Right renal pelvis (tissue), 4 donors: Measurements from ENCODE around the gene DAB2. TPM values are rescaled to one million over a fixed set of nuclear protein-coding genes. Genes with fewer than 3 reads are reported as not detected.

Experiments
- DNase-seq, 4 donors: peaks; one replicate each; pipeline ENCODE4 v3.0.0-alpha.2; 2013; ENCODE audit warnings: low read depth in 4 of 4, low spot score in 3 of 4, missing footprints in 1 of 4
- polyA plus RNA-seq, 4 donors: library from polyadenylated mRNA; unstranded; fragments of 120-200 nt; gene quantifications; one replicate each; pipeline ENCODE4 v1.2.1, GENCODE V29; 2013; ENCODE audit not compliant: insufficient read length in 4 of 4

Gene DAB2
- polyA plus RNA-seq = 100 to 1,000 TPM; 191 to 239 (median 202) TPM

- DNase-seq = peak; percentile 67 to 77 (median 68)
Measured at GRCh38 chr5:39424736-39425637, at the start of gene DAB2. TSS of gene DAB2 (minus strand) at chr5:39424980. CDS start at chr5:39394320, 30,660 bp downstream.

DNA sequence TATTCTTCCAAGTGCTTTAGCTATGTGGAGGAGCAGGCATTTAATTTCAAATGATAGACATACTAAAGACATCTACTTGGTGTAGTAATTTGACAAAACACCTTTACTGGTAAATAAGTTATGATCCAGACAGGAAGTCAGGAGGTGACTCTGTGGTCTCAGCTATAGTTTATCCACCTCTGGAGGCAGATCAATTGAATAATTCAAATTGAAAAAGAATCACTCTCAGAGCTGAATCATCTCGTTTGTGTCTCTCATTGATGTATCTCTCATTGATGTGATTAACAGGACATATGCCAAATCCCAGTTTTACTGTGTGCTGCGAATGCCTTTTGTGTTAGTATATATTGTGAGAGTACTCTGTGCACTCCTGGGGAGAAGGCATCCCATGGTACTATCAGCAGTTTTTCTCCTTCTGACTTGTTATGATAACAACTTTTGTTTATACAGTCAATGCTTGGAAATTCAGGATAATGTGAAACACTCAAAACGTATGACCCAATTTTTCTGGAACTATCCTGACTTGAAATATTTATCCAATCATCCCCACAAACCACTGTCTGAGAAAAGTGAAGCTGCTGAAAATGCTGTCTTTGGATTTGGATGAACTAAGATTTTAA lies 48.5 kb upstream of the DAB2 start:
- DNase-seq = no peak

DNA sequence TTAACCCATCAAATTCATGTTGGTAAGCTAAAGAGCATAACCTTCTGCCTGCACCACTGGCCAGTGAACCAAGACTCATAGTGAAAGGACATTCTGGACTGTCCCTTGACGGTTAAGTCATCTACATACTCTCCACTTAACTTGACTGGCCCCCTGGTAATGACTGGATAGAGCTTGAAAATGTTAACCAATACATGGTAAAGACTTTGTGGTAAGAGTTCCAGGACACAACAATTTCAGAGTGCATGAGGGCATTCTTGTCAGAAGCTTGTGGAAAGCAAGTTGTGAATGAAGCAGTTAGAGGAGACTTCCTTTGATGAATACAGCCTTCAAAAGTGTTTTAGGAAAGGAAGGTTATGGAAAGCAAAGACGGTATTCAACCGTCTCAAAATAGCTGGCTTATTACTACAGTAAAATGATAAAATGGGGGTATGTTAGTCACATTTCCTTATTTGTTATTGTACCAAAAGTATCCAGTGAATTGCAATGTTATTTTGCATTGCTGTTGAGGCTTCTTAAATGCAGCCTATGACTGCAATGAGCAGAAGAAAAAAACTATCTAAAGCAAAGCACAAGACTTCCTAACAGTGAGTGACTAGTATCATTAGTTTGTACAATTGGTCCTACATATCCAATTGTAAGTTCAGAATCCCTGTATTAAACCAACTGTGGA lies 47.2 kb upstream of the DAB2 start:
- DNase-seq = no peak

GRCh38 chr5:39470811-39471210 lies 46.0 kb upstream of the DAB2 start:
- DNase-seq = no peak

GRCh38 chr5:39469777-39470415 lies 45.1 kb upstream of the DAB2 start:
- DNase-seq = no peak

DNA sequence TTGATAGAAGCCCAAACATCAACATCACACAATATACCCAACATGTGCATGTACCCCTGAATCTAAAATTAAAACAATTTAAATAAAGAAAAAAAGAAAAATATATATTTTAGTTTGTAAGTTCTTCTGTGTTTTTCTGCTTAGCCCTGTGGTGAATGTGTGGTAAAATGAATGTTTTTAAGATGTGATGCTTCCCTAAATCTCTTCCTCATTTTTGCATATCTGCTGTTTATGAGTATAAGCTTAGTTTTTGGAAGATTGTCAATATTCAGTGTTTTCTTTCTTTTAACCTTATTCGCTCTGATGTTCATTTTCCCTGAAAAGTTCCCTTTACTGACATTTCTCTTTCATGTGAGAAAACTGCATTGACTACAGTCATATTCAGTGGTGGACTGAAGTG lies 44.4 kb upstream of the DAB2 start:
- no peak for DNase-seq

GRCh38 chr5:39466846-39467245 lies 42.1 kb upstream of the DAB2 start:
- no peak for DNase-seq

- DNase-seq = no peak
Measured at GRCh38 chr5:39465843-39466242, 41.1 kb upstream of the DAB2 start.

DNA sequence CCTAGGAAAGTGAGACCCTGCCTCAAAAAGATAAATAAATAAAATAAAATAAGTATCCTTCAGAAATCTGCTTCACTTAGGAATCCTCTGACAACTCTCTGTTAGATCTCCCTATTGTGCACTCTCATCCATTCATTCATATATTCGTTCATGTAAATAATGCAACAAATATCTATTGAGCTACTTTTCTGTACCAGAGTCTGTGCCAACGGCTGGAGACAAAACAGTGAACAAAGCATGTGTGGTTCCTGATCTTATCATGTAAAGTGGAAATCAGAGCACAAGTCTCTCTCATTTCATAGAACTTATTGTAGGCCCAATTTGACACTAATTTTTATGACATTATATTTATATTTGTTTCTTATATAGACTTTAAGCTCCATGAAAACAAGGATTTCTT lies 40.3 kb upstream of the DAB2 start:
- DNase-seq = no peak

- no peak for DNase-seq
Measured at GRCh38 chr5:39464088-39464487, 39.3 kb upstream of the DAB2 start.

DNA sequence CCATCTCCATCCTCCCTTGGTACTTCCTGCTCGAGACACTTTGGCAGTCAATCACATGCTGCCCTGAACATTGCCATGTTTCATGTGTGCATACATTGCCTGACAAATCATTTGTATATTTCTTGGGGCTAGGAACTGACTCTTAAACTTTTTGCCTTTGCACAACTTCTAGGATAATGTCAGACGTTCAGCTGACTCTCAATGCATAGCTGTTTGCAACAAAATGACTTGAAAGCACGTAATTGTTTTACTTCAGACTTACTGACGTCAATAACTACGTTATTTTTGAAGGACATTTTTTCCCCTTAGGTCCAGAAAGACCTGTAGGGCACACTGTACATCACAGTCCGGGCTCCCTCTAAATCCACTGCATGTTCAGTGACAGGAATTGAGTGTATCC lies 37.4 kb upstream of the DAB2 start:
- no peak for DNase-seq

DNA sequence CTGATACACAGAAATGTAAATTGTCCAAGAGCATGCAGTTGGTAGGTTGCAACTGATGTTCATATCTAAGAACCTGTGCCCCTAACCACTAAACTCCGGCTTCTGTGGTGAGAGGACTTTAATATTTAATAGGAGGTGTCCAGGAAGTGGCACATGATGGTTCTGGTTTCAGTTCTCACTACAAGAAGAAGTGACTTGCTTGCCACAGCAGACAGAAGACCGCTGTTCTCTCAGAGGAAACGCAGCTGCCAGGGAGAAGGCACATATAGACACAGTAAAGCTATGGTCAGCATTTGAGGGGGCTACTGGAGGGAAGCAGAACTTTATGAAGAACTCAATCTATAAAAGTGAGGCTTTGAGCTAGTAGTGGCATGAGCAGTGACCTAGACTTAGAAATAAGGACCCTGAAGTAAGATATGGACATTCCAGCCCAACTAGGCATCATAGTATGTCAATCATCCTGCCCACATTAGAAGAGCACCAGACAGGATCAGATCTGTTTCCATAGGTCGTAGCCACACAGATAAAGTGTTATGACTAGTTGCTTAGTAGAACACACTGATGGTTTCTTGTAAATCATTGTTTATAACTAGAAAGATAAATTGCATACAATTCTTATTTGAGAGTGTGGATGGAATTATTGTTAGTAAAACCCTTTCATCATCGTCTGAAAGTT lies 36.4 kb upstream of the DAB2 start:
- DNase-seq = no peak

GRCh38 chr5:39459907-39460306 lies 35.1 kb upstream of the DAB2 start:
- no peak for DNase-seq

- no peak for DNase-seq
Measured at GRCh38 chr5:39459071-39459470, 34.3 kb upstream of the DAB2 start.

DNA sequence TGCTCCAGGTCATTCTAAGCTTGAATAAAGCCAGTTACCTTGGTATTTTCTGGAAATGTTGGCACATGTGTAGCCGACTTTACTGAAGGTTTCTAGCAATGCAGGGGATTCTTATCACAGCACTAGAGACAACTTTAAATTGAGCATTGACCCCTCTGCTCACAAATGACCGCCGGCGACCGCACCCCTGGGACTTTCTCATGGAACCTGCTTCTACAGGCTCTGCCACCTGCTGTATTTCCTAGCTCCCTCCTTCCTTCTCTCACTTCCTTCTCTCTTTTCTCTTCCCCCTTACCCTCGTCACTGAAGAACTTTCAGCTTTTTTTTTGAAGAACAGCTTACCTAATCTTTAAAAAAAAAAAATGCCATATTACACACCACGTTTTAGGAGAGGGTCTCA lies 30.9 kb upstream of the DAB2 start:
- no peak for DNase-seq

GRCh38 chr5:39453606-39454005 lies 28.8 kb upstream of the DAB2 start:
- no peak for DNase-seq

DNA sequence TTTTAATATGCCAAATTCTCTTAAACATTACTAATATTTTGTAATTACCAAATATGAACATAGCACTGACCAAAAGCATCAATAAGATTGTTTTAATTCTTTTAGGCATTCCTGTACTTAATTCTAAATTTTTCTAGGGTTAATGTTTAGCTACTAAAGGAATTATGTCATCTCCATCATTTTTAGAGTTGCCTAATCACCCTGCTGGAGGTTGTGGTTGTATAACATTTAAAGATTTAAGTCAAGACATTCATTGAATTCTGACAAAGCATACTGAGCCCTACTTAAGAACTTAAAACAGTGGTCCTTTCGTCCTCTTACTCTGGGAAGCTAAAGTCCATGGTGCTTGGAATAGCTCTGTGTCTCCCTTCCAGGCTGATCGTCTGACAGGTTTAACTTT lies 28.1 kb upstream of the DAB2 start:
- no peak for DNase-seq

GRCh38 chr5:39451276-39451941 lies 26.6 kb upstream of the DAB2 start:
- no peak for DNase-seq

DNA sequence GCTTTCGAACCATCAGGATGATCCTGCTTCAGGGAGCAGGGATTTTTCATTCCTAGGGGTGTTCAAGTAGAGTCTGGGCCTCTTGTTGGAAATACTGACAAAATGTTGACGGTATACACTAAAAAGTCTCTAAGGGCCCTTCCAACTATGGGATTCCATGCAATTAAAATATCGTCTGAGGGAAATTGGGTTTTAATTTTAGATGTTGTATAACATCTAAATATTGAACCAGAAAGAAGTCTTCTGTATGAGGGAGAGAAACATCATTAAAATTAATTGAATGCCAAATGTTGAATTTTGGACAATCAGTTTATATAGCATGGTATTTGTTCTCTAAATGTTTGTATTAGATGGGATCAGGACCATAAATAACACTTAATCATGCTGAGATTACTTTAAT lies 25.7 kb upstream of the DAB2 start:
- no peak for DNase-seq

DNA sequence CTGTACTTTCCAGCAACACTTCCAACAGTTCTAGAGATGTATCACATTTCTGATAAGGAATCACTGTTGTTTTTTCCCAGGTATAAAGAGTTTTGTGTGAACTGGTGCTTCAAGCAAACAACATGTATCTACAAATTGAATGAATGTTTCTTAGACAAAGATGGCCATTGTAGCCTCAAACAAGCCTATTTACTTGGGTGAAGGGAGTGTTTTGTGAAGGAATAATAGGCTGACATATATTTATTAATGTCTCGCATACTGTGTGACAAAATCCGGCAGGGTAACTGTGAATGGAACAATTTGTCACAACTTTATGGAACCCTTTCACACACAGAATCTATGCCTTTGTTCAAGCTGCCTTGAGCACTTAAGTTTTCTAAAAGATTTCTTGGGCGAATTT lies 24.8 kb upstream of the DAB2 start:
- DNase-seq = no peak
